Measurements from ENCODE around the gene PDCD11.

PDCD11 gene

DNA sequence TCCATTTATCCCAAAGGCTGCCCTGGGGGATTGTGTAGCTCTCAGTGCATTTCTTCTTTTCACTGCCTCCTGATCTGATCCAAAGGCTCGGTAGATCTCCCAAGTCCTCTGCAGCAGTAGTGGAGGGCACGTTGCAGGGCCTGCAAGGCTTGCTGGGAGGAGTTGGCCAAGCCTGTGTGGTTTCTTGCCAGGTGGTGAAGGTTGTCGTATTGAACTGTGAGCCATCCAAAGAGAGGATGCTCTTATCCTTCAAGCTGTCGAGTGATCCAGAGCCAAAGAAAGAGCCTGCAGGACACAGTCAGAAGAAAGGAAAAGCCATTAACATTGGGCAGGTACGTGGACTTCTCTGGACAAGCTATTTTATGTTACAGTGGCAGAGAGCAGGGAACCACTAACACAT, 21.2 kb downstream of the PDCD11 start (continued):
- TF ChIP-seq CTCF (tag by site-specific recombination; IDR thresholded peaks at IDR 0.05): no peak
- TF ChIP-seq MZF1 (tag by site-specific recombination; IDR thresholded peaks at IDR 0.05; ENCODE audit: borderline replicate concordance): no peak
- TF ChIP-seq ZNF133 (tag by site-specific recombination; IDR thresholded peaks at IDR 0.05): no peak
- no peak for TF ChIP-seq ZNF704 (tag by site-specific recombination; IDR thresholded peaks at IDR 0.05)

DNA sequence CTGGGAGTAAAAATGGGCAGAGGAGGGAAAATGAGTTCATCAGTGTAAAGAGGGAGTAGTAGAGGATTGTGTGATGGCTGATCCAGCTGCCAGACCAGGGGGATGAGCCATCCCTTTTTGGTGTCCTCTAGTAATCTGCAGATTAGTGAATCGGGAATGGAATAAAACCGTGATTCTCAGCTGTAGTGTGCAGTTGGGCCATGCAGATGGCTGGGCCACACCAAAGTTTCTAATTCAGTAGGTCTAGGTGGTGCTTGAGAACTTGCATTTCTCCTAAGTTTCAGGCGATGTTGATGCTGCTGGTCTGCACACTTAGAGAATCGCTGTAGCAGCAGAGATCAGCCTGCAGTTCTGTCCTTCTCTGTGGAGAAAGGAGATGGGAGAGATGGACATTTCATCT, 22.7 kb downstream of the PDCD11 start:
- Histone ChIP-seq H3K27ac (ENCODE audit: extremely low read depth, low read depth, low read length) (no peak overlapping the region), H3K4me1 (ENCODE audit: control insufficient read depth, insufficient read depth, low read length) (no peaks in the 10 kb centered on the region), H3K36me3 (ENCODE audit: control insufficient read depth in 2 of 2, insufficient read depth in 1 of 2, low read length in 2 of 2) (peaks cover 52 to 92% of the 10 kb centered on the region in 2 experiments), H3K4me3 (ENCODE audit: low read depth, low read length) (no peak overlapping the region), H3K9me3 (ENCODE audit: control insufficient read depth, insufficient read depth, low read depth, low read length) (no peaks in the 10 kb centered on the region)
- ChIA-PET POLR2A (no interaction called here), CTCF (interaction anchor here (0.6 to 7.7 kb wide), 13 partner anchors 30 to 271 kb away, joined by 3 to 58 read pairs (median 4); no protein-coding TSS in a partner anchor)
- TF ChIP-seq ZNF274 (IDR thresholded peaks at IDR 0.05; ENCODE audit: low read length) (no peak), ZNF274 (tag by site-specific recombination; IDR thresholded peaks at IDR 0.05; ENCODE audit: borderline replicate concordance) (no peak), ZBTB20 (tag by site-specific recombination; IDR thresholded peaks at IDR 0.05) (no peak), ZNF707 (tag by site-specific recombination; IDR thresholded peaks at IDR 0.05) (no peak), BCL11A (tag by site-specific recombination; IDR thresholded peaks at IDR 0.05; ENCODE audit: low read depth) (no peak), WT1 (tag by site-specific recombination; IDR thresholded peaks at IDR 0.05) (no peak), ZFP69B (tag by site-specific recombination; IDR thresholded peaks at IDR 0.05) (no peak), ZNF48 (tag by site-specific recombination; IDR thresholded peaks at IDR 0.05) (no peak), ZNF610 (tag by site-specific recombination; IDR thresholded peaks at IDR 0.05; ENCODE audit: borderline replicate concordance) (no peak), ZNF791 (tag by site-specific recombination; IDR thresholded peaks at IDR 0.05) (no peak), ZNF211 (tag by site-specific recombination; IDR thresholded peaks at IDR 0.05; ENCODE audit: low read depth) (no peak), OVOL3 (tag by site-specific recombination; IDR thresholded peaks at IDR 0.05) (no peak), ZNF394 (tag by site-specific recombination; IDR thresholded peaks at IDR 0.05; ENCODE audit: borderline replicate concordance) (no peak), ZNF792 (tag by site-specific recombination; IDR thresholded peaks at IDR 0.05) (no peak), ZBTB8A (tag by site-specific recombination; IDR thresholded peaks at IDR 0.05) (no peak), ZSCAN18 (tag by site-specific recombination; IDR thresholded peaks at IDR 0.05) (no peak), ZNF223 (tag by site-specific recombination; IDR thresholded peaks at IDR 0.05) (no peak), PBX3 (CRISPR knock-in tag; IDR thresholded peaks at IDR 0.05) (no peak), ZNF704 (tag by site-specific recombination; IDR thresholded peaks at IDR 0.05) (no peak), ZNF350 (tag by site-specific recombination; IDR thresholded peaks at IDR 0.05) (no peak)
- TF ChIP-seq, protein P1, sequence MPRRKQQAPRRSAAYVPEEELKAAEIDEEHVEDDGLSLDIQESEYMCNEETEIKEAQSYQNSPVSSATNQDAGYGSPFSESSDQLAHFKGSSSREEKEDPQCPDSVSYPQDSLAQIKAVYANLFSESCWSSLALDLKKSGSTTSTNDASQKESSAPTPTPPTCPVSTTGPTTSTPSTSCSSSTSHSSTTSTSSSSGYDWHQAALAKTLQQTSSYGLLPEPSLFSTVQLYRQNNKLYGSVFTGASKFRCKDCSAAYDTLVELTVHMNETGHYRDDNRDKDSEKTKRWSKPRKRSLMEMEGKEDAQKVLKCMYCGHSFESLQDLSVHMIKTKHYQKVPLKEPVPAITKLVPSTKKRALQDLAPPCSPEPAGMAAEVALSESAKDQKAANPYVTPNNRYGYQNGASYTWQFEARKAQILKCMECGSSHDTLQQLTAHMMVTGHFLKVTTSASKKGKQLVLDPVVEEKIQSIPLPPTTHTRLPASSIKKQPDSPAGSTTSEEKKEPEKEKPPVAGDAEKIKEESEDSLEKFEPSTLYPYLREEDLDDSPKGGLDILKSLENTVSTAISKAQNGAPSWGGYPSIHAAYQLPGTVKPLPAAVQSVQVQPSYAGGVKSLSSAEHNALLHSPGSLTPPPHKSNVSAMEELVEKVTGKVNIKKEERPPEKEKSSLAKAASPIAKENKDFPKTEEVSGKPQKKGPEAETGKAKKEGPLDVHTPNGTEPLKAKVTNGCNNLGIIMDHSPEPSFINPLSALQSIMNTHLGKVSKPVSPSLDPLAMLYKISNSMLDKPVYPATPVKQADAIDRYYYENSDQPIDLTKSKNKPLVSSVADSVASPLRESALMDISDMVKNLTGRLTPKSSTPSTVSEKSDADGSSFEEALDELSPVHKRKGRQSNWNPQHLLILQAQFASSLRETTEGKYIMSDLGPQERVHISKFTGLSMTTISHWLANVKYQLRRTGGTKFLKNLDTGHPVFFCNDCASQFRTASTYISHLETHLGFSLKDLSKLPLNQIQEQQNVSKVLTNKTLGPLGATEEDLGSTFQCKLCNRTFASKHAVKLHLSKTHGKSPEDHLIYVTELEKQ (tag by site-specific recombination; IDR thresholded peaks at IDR 0.05; ENCODE audit: borderline replicate concordance): no peak
